GM19351 (cell line): Measurements from ENCODE around the gene ARID1B.
A peak's percentile ranks its signal among the peaks of the same experiment; 100 is the strongest.

ENCODE experiments used
- ATAC-seq: cut with Tn5 transposase; IDR thresholded peaks from one replicate; pipeline ENCODE4 v1.9.1; 2021; ENCODE audit warnings: mild to moderate bottlenecking, moderate library complexity; ENCODE audit not compliant: unreplicated experiment

Gene ARID1B

DNA sequence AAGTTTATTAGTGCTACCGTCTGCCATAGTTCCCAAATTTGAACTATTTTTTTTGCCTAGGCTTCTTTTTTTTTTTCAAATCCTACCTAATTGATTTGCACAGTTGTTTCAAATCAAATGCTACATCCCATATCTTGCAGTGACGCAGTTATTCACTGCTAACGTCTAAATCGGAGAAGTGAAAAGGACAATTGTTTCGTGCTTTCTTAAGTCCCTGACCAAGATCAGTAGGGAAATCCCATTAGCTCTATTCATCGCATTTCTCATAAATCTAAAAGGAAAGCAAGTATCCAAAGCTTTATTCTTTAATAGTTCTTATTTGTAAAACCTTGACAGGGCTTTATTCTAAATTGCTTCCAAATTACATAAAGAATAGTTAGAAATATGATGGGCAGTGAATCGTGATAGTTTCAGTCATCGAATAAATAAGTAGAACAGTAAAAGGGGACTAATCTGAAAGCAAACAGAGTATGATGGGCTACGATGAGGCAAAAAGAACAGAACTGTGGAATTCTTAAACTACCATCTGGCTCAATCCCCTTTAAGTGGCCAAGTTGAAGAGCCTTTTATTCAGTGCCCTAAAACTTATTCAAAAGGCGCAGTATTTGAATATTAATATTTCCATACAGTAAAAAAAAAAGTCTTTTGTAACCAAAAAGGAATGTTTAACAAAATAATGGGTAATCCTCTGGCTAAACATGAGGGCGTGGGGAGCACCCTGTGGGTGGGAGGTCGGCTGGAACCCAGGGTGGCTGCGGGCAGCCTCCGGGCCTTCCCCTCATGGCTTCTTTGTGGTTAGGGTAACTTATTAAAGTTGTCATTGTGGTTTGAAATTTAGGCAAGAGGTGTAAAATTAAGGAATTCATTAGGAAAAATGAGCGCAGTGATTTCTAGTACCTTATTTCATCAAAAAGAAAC is 3.0 kb upstream of the ARID1B start:
- no peak for ATAC-seq

DNA sequence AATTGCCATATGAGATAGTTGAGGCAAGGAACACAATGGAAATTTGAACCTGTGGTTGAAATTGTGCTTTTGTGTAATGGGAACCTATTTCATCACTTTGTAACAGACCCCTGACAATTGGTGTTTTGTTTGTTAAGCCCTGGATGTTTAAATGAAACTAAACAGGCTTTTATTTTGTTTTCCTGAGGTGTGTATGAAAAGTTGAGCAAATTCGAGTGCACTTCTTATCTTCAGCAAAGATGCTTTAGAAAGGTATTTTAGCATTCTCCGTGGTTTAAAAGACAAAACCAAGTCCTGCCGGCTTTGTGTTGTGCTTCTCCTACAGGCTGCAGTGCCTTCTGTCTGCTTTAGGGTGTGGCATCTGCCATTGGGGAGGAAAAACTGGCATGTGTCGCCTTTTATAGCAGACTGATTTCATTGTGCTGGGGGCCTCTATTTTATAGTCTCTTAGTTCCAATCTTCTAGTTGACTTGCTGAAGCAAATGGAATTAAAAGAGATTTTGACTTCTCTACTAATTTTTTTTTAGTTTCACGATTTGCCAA is 2.2 kb upstream of the ARID1B start:
- ATAC-seq, result no peak

DNA sequence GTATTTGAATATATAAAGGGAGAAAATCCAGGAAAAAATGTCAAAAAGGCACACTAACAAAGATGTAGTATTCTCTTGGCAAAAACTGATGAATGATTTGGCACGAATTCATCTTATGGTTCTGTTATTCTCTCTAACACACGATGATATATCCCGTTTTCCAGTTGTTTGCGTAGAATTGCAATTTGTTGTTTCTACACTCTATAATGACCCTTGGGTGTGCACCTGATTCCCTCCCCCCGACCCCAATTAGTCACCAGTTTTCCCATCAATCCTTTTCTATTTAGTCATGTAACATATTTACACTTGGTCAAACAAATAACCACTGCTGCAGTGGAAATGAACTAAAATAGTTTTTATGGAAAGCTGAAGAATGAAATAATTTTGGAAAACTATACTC is 1.5 kb upstream of the ARID1B start:
- no peak for ATAC-seq

GRCh38 chr6:156776470-156776839 is 723 bp upstream of the ARID1B start:
- no peak for ATAC-seq

- ATAC-seq, result peak; percentile 19
Observed at GRCh38 chr6:156777577-156778453, 637 bp downstream of the ARID1B start.

DNA sequence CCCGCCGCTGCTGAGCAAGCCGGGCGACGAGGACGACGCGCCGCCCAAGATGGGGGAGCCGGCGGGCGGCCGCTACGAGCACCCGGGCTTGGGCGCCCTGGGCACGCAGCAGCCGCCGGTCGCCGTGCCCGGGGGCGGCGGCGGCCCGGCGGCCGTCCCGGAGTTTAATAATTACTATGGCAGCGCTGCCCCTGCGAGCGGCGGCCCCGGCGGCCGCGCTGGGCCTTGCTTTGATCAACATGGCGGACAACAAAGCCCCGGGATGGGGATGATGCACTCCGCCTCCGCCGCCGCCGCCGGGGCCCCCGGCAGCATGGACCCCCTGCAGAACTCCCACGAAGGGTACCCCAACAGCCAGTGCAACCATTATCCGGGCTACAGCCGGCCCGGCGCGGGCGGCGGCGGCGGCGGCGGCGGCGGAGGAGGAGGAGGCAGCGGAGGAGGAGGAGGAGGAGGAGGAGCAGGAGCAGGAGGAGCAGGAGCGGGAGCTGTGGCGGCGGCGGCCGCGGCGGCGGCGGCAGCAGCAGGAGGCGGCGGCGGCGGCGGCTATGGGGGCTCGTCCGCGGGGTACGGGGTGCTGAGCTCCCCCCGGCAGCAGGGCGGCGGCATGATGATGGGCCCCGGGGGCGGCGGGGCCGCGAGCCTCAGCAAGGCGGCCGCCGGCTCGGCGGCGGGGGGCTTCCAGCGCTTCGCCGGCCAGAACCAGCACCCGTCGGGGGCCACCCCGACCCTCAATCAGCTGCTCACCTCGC is 1.5 kb downstream of the ARID1B start:
- no peak for ATAC-seq

DNA sequence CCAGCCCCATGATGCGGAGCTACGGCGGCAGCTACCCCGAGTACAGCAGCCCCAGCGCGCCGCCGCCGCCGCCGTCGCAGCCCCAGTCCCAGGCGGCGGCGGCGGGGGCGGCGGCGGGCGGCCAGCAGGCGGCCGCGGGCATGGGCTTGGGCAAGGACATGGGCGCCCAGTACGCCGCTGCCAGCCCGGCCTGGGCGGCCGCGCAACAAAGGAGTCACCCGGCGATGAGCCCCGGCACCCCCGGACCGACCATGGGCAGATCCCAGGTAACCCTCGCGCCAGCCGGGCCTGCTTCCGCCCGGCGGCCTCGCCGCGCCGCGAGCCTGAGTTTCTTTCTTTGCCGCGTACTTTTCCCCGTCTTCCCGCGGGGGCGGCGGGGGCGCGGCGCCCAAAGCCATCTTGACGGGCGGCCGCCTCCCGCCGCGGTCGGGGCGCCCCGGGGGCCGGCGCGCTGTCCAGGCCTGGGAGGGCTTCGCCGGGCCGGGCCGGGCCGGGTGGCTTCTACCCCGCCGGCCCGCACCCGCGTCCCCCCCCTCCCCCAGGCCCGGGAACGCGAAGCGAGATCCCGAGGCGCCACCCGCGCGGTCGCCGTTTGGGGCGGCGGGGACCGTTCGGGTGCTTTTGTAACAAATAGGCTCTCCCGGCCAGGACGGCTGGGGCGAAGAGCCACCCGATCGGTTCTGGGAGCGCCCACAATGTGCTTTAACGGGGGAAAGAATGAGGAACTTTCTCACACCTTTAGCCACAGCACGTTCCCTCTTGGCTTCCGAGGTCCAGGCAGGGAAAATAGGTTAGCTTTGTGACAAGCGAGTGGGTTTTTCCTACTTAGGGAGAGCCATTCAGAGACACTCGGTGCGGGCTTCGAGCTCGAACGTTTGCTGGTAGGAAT is 2.3 kb downstream of the ARID1B start:
- ATAC-seq, result no peak

DNA sequence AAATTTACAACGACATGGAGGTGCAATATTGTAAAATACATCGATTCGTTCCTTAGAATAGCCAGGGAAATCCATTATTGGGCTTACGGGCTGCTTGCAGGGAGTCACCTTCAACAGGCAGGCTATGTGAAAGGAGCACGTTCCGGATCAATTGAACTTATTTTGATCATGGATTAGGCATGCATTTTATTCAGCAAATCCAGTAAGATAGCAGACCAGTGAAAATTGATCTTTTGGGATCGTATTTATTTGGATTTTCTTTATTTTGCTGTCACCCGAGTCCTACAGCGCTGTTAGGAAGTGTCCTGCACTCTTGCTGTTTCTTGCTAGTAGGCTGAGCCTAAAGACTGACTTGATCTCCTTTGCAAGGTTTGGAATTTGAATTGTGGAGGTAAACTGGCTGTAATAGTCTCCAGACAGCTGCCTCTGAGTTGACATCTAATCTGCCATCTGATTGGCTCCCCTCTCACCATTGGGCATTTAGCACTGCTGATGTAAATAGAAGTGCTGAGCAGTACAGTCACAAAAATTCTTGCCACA is 3.0 kb downstream of the ARID1B start:
- ATAC-seq, result peak; percentile 60

DNA sequence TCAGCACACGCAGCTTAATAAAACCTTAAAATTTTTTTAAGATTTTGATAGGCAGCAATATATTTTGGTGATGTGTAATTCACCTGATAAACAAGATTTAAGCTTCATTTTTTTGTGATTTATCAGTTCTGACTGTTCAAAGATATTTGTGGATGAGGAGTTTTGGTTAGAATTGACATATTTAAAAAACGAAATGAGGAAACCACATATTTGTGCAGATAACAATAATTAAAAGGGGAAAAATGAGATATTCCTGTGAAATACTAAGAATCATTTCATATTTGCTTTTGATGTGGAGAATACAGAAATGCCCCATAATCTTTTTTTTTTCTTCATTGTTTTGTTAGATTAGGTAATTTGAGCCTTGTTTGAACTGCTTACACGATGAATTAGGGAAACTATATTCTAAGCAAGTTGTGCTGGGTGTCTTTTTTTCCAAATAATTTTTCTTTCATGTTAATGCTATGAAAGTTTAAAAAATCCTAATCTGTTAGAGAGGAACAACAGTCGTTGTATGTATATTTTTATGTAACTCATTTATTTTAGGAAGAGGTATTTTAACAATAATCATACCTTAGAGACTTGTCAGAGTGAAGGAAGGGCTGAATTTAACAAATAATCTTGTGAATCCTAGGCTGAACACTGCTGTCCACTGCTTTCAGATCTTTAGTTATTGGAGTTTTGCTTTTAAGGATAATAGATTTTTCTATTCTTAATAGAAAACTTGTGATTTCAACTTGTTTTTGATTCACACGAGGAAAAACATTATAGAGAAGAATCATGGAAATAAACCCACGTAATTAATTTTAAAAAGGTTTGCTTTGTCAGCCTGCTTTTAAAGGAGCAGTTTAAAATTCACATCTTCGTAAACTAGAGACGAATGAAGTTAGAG is 4.0 kb downstream of the ARID1B start:
- ATAC-seq, result no peak

GRCh38 chr6:156781861-156782631 is 4.9 kb downstream of the ARID1B start:
- ATAC-seq, result no peak

DNA sequence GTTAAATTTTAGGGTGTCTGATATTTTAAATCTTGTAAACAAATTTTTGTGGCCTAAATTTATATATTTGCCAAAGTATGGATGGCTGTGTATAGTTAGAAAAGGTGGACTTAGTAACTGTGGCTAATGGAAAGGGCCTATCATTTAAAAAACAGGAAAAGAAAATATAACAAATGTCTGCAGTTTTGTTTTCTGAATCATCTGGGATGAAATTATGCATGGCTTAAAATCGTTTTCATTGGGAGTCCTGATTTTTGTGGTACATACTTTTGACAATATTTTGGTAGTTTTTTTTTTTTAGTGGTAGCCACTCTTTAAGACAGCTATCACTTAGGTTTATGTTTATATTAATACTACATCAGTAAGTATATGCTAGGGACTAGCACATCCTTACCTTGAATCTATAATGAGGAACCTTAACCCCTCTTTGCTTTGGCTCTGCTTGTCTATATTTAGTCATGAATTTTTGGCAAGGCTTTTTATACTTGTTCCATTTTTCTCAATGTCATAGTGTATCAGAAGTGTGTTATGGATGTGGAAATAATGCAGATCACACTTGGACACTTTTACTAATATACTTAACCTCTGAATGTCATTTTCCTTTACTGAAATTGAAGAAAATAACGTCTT is 5.6 kb downstream of the ARID1B start:
- no peak for ATAC-seq

DNA sequence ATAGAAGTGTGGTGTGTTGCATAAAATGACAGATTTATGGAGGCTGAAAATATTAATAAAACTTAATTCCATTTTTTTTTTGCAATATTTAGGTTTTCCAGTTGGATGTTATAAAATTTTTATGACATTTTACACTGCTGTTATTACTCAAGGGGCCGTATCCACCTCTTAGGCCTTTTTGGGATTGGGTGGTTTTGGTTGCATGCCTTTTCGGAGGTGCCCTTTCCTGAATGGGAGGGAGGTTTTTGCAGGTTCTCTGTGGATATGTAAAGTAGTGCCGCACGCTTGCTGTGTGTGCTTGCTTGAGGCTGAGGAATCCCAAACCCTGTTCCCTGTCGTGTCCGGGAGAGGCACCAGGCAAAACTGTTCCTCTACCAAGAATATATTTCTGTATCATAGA is 6.8 kb downstream of the ARID1B start:
- ATAC-seq, result no peak

DNA sequence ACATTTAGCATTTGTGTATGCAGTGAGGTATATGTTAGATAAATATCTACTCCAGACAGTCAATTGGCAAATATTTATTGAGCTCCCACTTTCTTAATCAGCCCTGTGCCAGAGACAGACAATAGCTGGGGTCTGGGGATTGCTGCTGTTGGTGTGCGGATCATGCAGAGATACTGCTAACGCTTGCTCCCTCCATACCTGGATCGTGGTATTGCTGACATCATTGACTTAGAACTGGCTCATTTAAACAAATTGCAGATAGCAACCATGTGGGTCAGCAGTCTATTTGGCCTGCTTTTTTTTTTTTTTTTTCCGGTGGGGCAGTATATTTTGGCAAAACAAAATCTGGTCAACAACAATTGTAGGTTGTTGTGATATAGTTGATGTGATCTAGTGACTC is 9.5 kb downstream of the ARID1B start:
- ATAC-seq, result no peak

DNA sequence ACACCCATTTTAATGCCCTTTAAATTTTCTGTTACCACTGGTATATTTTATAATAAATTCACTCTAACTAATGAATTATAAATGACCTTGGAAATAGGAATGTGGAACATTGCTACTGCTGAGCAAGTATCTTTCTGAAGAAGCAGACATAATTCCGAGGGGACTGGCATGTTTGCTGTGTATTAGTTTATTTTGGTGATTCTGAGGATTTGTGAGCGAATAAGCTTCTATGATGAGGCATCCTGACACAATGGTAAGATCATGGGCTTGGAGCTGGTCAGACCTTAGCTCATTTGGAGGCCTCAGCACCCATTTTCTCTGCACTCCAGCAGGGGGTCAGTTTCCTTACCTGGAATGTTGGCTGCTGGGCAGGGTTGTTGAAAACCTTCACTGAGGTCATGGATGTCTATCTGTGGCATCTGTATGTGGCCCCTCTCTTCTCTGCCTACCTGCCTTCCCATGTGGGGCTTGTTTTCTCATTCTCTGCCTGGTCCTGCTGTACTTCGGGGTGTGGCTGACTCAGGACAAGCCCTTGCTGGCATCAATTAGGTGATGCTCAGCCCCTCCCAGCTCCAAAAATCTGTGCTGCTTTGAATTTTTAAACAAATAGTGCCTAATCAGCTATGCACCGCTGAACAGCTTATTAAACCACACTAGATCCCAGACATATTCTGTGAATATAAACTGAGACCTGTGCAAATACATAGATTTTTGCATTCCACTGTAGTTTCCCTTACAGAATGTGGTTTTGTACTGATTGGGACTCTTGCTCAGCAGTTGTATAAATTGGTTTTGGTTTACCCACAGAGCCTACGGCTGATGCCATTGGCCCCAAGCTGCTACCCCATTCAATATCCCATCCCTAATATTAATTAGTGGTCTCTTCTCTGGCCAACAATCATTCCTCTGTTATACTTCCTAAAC is 10.7 kb downstream of the ARID1B start:
- no peak for ATAC-seq

- no peak for ATAC-seq
Observed at GRCh38 chr6:156789081-156789943, 12.1 kb downstream of the ARID1B start.
